Measurements from ENCODE around the gene TGFBR3.

Gene TGFBR3

DNA sequence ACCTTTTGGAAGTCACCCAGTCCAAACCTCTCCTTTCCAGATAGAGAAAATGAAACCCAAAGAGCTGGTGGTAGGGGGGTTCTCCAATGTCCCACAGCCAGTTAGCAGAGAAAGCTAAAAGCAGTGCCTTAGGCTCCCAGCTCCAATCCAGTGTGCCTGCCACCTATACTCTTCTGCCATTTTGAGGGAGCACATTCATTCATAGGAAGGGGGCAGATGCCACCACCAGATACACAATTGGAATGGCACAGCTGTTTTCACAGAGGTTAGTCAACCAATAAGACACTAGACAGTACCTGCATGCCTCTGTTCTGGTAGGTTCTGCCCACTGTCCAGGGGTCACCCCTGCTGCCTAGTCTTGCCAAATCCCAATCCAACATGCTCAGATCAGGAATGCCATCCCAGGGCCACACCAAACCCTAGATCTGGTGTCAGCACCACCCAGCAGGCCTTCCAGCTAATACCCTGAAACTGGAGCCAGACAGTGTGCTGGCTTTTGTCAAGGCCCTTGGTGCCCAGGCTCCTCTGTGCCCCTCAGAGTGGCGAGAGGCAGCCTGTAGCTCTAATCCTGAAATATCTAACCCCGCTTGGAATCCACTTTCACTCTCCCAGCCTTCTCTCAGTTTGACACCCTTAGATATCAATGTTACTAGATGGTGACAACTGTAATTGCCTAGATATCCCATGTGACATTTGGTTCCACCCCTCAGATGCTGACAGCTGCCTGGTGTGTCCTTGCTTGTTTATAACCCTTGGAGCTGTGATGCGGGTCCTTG is 178.6 kb downstream of the TGFBR3 start:
- DNase-seq, result no peak

DNA sequence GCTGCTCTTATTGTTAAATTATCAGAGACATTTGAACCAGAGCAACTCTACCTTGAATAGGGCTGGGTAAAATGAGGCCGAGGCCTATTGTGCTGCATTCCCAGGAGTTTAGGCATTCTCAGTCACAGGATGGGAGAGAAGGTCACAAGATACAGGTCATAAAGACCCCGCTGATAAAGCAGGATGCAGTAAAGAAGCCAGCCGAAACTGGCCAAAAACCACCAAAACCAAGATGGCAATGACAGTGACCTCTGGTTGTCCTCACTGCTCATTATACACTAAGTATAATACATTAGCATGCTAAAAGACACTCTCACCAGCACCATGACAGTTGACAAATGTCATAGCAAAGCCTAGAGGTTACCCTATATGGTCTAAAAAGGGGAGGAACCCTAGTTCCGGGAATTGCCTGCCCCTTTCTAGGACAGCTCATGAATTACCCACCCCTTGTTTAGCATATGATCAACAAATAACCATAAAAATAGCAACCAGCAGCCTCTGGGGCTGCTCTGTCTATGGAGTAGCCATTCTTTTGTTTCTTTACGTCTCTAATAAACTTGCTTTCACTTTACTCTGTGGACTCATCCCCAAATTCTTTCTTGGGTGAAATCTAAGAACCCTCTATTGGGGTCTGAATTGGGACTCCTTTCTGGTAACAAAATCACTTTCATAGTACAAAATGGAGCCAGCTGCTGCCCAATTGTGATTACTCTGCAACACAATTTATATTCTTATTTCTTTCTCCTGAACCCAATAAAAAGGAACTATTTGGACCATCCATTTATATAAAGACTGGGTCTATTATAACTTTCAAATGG is 179.6 kb downstream of the TGFBR3 start:
- DNase-seq, result no peak

DNA sequence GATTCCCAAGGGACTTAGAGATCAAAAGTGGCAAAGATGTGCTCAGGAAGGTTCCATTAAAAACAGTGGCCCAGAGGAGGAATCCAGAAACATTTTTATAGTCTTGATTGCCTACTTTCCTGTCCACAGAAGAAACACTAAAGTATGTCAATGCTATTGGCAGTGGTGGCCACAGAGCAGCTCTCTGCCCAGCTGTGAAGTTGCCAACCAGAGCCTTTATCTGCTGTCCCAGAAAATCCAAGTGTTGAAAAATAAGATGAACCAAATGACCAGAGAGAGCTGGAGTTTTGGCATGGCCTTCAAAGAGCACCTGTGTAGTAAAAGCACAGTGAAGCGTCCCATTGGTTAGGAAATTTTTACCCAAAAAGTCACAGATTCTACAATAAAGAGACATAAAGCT is 181.2 kb downstream of the TGFBR3 start:
- no peak for DNase-seq

DNA sequence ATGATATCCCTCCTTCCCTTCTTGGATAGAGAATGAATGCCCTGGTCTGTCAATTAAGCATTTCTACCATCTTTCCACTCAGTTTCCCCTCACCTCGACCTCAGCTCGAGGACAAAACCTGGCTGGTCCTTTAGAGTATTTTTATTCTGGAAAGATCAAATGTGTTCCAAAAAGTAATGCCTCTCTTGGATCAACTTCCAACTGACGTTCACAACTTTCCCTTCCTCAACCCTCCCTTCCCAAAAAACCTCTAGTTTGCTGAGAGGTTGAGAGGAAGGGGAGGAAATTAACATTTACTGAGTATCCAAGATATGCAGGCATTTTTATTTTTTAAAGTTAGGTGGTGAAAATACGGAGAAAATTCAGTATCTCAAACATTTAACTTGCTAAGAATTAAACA is 182.9 kb downstream of the TGFBR3 start:
- no peak for DNase-seq

DNA sequence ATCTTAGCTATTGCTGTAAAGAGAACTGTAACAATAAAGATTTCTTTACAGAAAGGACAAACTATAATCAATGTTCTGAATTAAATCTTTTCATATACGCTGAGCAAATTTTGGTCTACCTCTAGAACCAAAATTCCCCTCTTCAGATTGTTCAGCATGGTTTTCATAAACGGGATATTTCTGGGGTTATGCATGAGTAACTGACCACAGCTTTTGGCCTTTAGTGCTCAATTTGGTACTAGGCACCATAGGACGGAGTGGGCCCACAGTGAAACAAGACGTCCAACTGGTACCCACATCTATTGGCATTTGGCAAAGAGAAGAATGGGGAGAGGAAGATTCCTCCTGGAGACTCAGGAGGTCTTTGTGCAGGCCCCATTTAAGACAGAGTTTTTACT is 184.5 kb downstream of the TGFBR3 start:
- no peak for DNase-seq

DNA sequence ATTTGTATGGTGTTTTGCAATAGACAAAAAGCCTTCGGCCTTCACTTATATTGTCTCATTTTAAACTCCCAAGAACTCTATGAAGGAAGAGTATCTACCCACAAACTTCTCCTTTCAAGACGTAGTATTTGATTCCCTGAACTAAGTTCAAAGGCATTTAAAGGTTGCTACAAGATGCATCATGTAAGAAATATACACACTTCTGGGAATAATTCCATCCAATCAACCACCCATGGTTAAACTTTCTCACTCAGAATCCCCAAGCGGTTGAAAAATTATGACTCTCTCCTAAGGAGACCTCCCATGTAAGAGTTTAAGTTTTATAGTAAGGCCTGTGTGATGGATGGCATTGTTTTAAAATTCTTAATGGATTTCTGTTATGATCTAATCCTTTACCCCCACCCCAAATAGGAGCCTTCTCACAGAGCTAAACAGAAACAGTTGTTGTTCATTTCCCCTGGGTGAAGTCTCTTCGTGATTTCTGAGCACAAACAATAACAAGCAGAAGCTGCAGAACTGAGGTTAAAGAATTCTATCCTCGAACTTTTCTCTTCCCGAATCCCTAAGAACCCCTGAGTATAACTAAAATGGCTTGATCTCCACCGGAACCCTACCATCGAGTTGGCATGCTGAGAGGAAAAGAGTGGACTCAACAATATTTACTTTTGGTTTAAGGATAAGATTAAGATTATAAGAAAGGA is 185.0 kb downstream of the TGFBR3 start:
- no peak for DNase-seq

DNA sequence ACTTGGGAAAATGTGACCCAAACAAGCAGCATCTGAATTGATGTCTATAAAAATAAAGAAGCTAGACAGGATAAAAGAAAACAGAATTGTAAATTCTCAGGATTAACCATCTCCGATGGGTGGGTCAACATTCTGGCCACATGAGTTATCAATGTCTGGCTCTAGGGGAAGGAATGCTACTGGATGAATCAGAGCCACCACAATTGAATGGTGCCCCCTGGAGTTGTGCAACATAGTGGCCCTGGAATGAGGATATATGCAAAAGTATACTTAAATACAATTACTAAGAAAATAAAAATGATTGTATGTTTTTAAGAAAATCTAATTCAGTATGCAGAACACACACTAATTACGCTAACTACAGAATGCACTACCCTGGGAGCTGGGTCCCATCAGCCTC is 185.6 kb downstream of the TGFBR3 start:
- no peak for DNase-seq

DNA sequence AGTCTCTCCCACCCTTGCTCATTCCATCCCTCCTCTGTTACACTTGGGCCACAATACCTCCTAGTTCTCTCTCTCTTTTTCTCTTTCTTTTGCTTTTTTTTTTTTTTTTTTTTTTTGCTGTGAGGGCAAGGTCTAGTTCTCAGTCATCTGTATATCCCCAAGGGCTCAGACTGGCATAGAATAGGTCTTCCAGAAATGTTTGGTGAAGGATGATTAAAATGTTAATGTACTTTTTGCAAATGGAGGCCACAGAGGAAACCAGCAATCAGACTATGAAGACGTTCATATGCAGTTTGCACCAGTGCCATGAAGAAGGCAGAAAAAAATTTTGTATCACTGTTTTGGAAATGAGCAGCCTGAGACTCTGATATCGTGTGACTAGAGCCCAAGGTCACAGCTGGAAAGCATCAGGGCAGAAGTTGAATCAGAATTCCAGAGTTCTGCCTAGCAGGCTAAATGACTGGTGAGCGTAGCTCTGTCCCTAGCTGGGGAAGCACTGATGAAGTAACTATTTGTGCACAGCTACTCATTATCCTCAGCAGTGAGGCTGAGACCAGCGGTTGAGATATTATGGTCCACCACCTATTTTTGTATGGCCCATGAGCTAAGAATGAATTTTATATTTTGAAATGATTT is 186.5 kb downstream of the TGFBR3 start:
- no peak for DNase-seq

DNA sequence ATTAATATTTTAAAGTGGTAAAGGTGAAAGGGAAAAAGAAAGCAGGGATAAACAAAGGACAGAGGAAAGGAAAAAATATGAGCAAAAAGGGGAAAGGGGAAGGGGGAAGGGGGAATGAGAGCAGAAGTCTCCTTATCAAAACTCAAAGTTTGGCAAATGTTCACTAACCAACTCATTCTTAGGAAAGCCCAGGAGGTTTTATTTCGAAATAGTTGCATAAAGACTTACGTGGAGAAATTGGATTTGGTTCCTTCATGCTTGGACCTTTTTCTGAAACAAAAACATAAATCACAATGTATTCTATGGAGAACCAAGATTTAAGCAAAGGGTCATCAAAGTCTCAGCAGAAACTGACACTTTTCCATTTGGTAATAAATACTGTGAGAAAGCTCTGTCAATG is 188.1 kb downstream of the TGFBR3 start:
- no peak for DNase-seq

DNA sequence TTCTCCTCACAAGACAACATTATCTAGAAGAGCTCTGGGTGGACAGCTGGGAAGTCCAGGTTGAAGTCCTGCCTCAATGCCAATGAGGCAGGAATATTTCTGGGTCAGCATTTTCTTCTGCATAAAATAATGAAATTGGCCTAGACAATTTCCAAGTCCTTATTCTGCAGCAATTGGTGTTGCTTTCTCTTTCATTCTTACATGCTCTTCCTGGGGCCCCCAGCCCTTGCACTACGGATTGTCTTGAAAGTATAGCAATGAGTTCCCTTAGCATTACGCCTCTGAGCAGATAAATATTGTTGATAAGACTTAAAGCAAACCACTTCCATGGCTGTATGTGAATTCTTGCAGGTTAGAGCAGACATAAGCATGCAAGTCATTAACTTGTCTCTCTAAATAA is 188.5 kb downstream of the TGFBR3 start:
- peak; percentile 68 for DNase-seq

DNA sequence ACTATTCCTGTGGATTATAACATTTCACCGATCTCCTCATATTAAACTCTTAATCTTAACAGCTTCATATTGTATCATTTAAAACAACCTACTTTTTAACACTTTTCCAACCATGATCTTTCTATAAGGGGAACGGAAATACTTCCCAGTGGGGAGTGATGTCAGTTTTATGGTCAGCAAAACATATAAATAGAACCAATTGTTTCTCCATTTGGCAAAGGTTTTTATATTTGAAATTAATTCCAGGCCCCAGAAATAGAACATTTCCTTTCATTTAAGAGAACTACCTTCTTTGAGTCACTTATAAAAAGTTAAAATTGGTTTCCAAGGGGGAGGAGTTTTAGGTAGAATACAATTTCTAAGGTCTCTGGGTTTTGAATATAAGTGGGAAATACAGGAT is 189.6 kb downstream of the TGFBR3 start:
- no peak for DNase-seq

DNA sequence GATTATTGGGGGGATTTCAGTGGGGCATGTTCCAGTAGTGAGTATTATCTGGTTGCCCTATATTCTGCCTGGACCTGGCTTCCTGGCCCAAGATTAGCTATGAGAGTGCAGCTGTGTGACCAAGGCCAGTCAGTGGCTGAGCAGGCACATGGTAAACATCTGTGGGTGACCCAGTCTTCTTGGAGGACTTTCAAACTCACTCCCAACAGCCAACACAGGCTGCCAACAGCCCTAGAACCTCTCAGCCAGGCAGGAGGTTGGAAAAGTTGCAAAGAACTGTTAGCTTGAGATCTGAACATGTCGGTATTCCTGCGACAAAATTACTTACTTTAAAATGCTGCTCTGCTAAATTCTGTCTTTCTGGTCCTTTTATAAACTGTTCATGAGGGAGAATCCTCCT is 192.4 kb downstream of the TGFBR3 start:
- DNase-seq, result no peak

DNA sequence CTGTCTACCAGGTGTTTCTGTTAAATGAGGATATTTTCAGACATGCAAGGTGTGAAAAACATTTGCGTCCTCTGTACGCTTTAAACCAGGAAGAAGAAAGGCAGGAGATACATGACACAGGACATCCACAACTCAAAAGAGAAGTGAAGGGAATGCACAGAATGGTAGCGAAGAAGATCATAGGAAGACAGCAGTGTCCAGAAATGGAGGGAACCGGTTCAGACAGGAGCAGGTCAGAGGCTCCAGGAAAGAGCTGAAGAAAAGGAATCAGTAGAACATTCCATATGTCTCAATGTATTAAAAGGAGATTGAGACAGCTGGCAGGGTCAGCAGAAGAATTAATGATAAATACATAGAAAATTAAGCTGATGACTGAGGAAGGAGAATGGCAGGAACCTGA is 194.4 kb downstream of the TGFBR3 start:
- DNase-seq, result no peak

DNA sequence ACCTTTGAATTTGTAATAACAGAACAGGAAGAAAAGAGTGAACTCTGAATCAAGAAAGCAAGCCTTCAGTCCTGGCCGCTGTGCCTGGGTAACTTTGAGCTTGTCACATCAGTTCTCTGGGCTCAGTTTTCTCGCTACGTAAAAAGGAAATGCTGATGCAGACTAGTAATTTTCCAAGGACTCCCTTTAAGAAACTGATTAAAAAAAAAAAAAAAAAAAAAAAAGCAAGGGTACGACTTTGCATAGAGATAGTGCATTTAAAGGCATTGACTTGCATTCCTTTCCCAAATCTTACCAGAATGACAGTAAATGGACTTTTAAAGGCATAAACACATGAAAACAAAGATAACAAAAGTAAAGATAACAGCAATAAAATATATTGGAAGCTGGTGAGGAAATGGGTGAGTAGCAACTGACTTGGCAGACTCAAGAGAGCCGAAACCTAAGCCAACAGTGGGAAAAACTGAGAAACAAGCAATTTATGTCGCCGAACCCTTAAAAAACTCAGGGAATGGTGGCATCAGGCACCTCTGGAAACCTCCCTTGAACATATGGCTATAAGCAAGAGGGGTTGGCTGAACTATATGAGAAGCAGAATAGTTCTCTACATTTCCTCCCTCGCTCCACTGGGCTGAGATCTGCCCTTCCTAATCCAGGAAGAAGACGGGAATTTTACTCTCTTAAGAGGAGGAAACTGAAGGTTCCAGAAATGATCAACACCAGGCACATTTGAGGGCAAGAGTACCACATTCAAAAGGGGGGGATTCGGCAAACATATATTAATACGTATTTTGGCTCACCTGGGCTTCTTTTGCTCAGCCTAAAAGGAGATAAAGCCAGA is 196.1 kb downstream of the TGFBR3 start:
- DNase-seq, result no peak

DNA sequence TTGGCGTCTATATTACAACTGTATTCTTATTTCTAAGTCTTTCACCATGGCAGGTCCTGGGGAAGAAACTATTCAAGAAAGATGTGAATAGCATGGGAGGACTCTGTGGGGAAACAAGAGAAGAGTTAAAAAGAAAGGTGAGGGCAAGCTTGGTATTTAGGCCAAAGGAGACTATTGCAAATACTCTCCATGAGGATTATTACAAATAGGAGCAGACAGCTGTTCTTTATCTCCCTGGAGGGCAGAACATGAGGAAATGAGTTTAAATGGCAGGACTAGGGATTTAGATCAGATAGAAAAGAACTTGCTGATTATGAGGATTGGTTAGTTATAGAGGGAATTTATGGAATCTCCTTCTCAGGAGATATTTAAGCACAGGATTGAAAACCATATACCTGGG is 198.5 kb downstream of the TGFBR3 start:
- DNase-seq, result no peak

DNA sequence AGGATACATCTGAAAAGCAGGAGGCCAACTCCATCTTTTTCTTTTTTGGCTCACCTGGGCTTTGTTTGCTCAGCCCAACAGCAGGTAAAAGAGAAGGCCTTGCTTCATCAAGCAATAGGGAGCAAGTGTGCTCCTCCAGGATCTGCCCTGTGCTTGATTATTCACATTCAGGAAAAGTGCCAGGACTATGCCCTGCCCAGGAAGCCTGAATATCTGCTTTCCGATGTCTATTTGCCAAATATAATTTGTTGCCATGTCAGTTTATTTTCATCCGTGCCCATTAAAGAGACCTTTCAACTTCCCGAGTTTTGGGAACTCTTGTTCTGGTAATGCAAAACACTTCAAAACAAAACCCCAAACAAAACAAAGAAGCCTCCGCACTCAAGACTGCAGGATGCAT is 200.0 kb downstream of the TGFBR3 start:
- no peak for DNase-seq

DNA sequence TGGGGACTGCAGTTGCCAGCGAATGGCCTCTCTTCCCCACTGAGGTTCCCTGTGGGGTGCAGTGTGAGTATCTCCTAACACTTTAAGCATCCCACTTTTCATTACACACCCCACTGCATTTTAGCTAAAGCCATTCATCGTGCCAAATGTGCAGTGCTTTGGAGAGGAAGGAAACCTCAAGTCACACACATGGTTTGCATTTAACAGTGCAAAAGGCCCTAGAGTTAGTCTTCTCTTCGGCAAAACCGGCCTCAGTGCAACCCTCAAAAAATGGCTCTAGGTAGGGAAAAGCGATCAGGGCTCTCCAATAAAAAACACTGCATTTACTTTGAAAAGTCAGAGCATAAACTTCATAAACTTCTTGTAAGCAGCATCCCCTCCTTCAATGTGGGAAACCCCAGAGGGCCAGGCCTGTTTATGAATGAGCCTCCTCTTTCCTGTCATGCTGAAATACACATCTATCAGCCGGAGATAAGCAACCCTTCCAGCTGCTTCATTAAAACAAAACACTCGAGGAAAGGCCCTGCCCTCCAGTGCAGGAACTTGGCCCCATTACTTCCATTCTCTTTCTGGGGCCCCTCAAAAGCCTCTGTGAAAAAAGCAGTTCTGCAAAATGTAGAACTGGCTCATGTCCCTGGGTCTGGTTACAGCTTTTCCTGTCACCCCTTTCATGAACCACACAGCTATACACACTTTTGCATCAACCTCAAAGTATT is 201.3 kb downstream of the TGFBR3 start:
- peak; percentile 13 for DNase-seq

DNA sequence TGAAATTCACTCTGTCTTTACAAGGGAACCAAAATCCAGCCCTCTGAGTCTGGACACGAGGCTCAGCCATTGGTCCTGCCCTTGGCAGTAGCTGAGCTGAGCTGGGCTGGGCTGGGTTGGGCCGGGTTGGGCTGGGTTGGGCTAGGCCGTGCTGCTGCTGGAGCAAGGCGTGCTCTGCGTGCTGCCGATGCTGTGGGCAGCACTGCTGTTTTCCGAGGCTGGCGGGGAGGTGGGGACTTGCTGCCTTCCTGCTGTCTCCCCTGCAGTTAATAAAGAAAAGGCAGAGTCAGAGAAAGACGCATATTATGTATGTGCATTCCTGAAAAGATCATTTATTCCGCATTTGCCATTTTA is 202.4 kb downstream of the TGFBR3 start:
- no peak for DNase-seq

DNA sequence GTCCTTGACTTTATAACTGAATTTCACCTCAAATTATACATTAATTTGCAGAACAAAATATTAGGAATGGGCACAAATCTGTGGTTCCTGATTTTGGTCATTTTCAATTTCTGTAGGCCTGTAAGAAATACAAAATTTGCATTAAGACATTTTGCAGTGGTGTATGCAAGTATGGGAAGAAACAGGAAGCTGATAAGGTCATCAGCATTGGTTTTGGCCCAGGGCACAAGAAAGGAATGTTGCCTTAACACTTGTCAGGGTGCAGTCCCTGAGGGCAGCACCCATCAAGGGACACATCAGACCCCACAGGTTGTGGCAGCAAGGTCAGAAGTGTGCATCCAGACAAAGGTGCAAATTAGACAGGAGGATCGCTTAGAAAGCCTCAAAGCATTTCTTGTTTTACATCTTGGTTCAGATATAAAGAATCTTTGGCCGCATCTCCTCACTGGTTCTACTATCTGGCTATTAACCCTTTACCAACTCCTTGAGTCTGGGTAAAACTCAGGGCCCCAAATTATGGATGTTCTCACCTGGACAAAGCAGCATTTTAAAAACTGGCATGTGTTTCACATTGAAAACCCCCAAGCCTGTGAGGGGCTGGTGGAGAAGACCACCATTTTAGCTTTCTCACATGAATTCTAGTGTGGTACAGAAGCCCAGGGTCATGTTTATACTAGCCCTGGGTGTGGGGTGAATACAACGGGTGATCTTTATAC is 202.9 kb downstream of the TGFBR3 start:
- DNase-seq, result no peak

DNA sequence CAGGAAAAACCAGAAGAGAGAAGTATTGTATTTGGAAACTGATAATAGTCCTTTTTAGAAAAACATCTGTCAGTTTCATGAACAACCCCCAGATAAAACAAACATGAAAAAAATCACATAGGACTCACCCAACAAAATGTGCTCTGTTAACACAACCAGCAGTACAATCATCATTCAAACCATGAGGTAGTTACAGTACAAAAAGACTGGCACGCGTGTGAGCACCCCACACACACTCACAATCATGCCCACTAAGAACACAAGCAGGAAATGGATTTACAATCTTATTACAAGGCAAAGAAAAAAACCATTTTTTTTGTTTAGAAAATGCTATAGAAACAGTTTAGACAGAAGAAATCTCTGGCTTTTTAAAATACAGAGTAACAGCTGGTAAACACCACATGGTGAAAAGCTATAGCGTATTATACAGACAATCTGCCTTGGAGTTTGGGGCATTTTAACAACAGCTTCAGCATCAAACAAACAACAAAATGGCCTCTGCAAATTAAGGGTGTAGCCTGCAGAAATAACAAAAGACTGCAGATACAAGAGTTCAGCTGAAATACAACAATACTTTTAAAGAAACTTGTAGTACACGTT is 205.3 kb downstream of the TGFBR3 start:
- DNase-seq, result no peak

DNA sequence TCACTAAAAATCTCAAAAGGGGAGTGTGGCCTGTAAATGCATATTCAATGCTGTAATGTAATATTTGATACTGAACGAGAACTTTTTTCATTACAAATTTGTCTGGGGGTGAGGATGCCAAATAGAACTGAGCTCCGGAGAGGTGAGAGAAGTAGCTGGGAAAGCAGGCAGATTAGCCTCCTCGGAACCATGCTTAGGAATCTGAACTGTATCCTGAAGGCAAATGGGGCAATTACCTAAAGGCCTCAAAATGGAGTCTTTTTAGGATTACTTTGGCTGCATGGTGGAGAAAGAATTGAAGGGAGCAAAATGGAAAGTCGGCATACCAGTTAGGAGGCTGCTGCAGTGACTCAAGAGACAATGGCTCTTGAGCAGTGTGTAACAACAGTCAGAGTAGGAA is 206.5 kb downstream of the TGFBR3 start:
- no peak for DNase-seq

Data from stimulated activated CD4-positive, alpha-beta T cell treated with anti-CD3 and anti-CD28 coated beads, Interleukin-15, amount 100 ng/mL, for 24 hours (primary cell).